CD14-positive monocyte (primary cell): ENCODE data around the gene PADI1. TPM values are rescaled to one million over a fixed set of nuclear protein-coding genes. Genes with fewer than 3 reads are reported as not detected.

Experiments used
- DNase-seq, 3 donors: peaks; one replicate each; pipeline ENCODE4 v3.0.0-alpha.2; 2011 to 2022
- H2AFZ ChIP-seq: 2 replicates; pipeline ENCODE4 v1.6.0; 2012; ENCODE audit warnings: mild to moderate bottlenecking, low read depth, low read length, inconsistent platforms; ENCODE audit not compliant: insufficient read depth, poor library complexity, severe bottlenecking
- H3K27ac ChIP-seq, 2 donors: 1 replicate in 1 of 2; 2 replicates in 1 of 2; pipeline ENCODE4 v1.5.1; 2012 to 2013; ENCODE audit warnings: low read length in 2 of 2, control low read depth in 1 of 2, inconsistent platforms in 1 of 2, low read depth in 1 of 2, mild to moderate bottlenecking in 1 of 2
- H3K27me3 ChIP-seq, 2 donors: one replicate each; pipeline versions ENCODE4 v1.6.0 to v1.6.1; 2011 to 2013; ENCODE audit warnings: low read length in 2 of 2; ENCODE audit not compliant: control insufficient read depth in 2 of 2, insufficient read depth in 2 of 2
- H3K36me3 ChIP-seq, 2 donors: replicated peaks in 1 of 2; 1 replicate in 1 of 2; 2 replicates in 1 of 2; pipeline versions ENCODE4 v1.5.1 to v1.6.1; 2012 to 2013; ENCODE audit warnings: low read length in 2 of 2, control low read depth in 1 of 2, inconsistent platforms in 1 of 2, mild to moderate bottlenecking in 1 of 2; ENCODE audit not compliant: insufficient read depth in 2 of 2, control insufficient read depth in 1 of 2
- H3K4me1 ChIP-seq, 2 donors: 1 replicate in 1 of 2; 2 replicates in 1 of 2; pipeline versions ENCODE4 v1.5.1 to v1.6.1; 2012 to 2013; ENCODE audit warnings: low read length in 2 of 2, control low read depth in 1 of 2, inconsistent platforms in 1 of 2, mild to moderate bottlenecking in 1 of 2, moderate library complexity in 1 of 2; ENCODE audit not compliant: insufficient read depth in 2 of 2, control insufficient read depth in 1 of 2
- H3K4me2 ChIP-seq: replicated peaks from 2 replicates; pipeline ENCODE3; 2012; ENCODE audit warnings: low read length, moderate library complexity, mild to moderate bottlenecking; ENCODE audit not compliant: poor library complexity, severe bottlenecking; ENCODE audit errors: extremely low read depth
- H3K4me3 ChIP-seq, 3 experiments: fragments of 200-600 bp in 1 of 3; sonication (generic) in 1 of 3; replicated peaks in 1 of 3; 1 replicate in 2 of 3; 2 replicates in 1 of 3; pipeline ENCODE4 v1.5.1; 2011 to 2013; ENCODE audit warnings: low read length in 3 of 3, mild to moderate bottlenecking in 3 of 3, control low read depth in 2 of 3, low read depth in 2 of 3, inconsistent platforms in 1 of 3, moderate library complexity in 1 of 3
- H3K79me2 ChIP-seq: 2 replicates; pipeline ENCODE4 v1.6.0; 2012; ENCODE audit warnings: mild to moderate bottlenecking, control low read depth, inconsistent platforms, low read length, moderate library complexity; ENCODE audit not compliant: insufficient read depth
- H3K9ac ChIP-seq: 2 replicates; pipeline ENCODE4 v1.6.0; 2017; ENCODE audit warnings: low read length, mild to moderate bottlenecking; ENCODE audit not compliant: insufficient read depth, poor library complexity, severe bottlenecking
- H3K9me3 ChIP-seq, 2 donors: replicated peaks in 1 of 2; 1 replicate in 1 of 2; 2 replicates in 1 of 2; pipeline versions ENCODE4 v1.5.1 to v1.6.1; 2012 to 2013; ENCODE audit warnings: low read length in 2 of 2, control low read depth in 1 of 2; ENCODE audit not compliant: control insufficient read depth in 1 of 2, insufficient read depth in 1 of 2
- H4K20me1 ChIP-seq: 2 replicates; pipeline ENCODE4 v1.6.0; 2012; ENCODE audit warnings: mild to moderate bottlenecking, low read length, control low read depth, moderate library complexity; ENCODE audit not compliant: insufficient read depth
- H3K27ac Mint-ChIP-seq, 7 donors: one replicate each; pipeline ENCODE4 v1.8.0; 2020; ENCODE audit warnings: mild to moderate bottlenecking in 7 of 7, mixed read lengths in 7 of 7, moderate library complexity in 6 of 7, inconsistent platforms in 2 of 7
- H3K27me3 Mint-ChIP-seq, 3 donors: one replicate each; pipeline ENCODE4 v1.8.0; 2021 to 2022; ENCODE audit warnings: low read depth in 3 of 3, mild to moderate bottlenecking in 3 of 3, mixed read lengths in 3 of 3, moderate library complexity in 3 of 3, inconsistent platforms in 1 of 3
- H3K36me3 Mint-ChIP-seq, 2 donors: one replicate each; pipeline ENCODE4 v1.8.0; 2020; ENCODE audit warnings: mixed read lengths in 2 of 2, inconsistent platforms in 1 of 2, mild to moderate bottlenecking in 1 of 2
- H3K4me1 Mint-ChIP-seq: one replicate; pipeline ENCODE4 v1.8.0; 2020; ENCODE audit warnings: mild to moderate bottlenecking, mixed read lengths
- H3K4me3 Mint-ChIP-seq, 2 donors: one replicate each; pipeline ENCODE4 v1.8.0; 2020; ENCODE audit warnings: mild to moderate bottlenecking in 2 of 2, mixed read lengths in 2 of 2, moderate library complexity in 1 of 2
- H3K9me3 Mint-ChIP-seq, 7 donors: one replicate each; pipeline ENCODE4 v1.8.0; 2020 to 2022; ENCODE audit warnings: mixed read lengths in 7 of 7, mild to moderate bottlenecking in 6 of 7, moderate library complexity in 6 of 7, inconsistent platforms in 2 of 7
- WGBS: methylation state at CpG from one replicate; pipeline ENCODE4 v1.1.5; 2013; ENCODE audit warnings: missing lambda C conversion rate; ENCODE audit not compliant: insufficient coverage; 5-methylcytosine and 5-hydroxymethylcytosine counted together
- intact Hi-C, 2 donors: fragments of 100-400 bp; cut with micrococcal nuclease; formaldehyde crosslinking; loops; one replicate each; pipeline versions ENCODE4 v1.15.0 to v1.15.1; 2023
- polyA plus RNA-seq, 3 donors: library from polyadenylated mRNA; depleted of rRNA in 1 of 3; unstranded in 2 of 3; stranded (reverse) in 1 of 3; fragments of 300-500 nt in 2 of 3; fragments of >200 nt in 1 of 3; fragmentation: Illumina TruSeq in 2 of 3; gene quantifications; 1 replicate in 2 of 3; 2 replicates in 1 of 3; pipeline ENCODE4 v1.2.3, GENCODE V29; 2012 to 2021
- TF ChIP-seq, protein P1 (sequence below): fragments of 200-600 bp; IDR thresholded peaks from one replicate; pipeline ENCODE4 v1.8.0; 2022; ENCODE audit warnings: antibody characterized with exemption, mild to moderate bottlenecking

The PADI1 gene
- polyA plus RNA-seq, 3 donors, result not detected

- H3K36me3 Mint-ChIP-seq, result no peaks in the 10 kb centered on the region
- WGBS, result 2% methylated on average over 6 of the region's 7 CpGs
- DNase-seq, result peak; percentile 65 to 88 (median 73)
- H3K9me3 Mint-ChIP-seq, result no peaks in the 10 kb centered on the region
- intact Hi-C loops, result no loop called here
- H3K4me1 Mint-ChIP-seq, result peaks cover 21% of the 10 kb centered on the region
- Histone ChIP-seq H3K9me3 (no peaks in the 10 kb centered on the region), H4K20me1 (no peaks in the 10 kb centered on the region), H3K4me3 (no peak overlapping the region), H3K9ac (no peak overlapping the region), H3K36me3 (no peaks in the 10 kb centered on the region), H3K79me2 (no peaks in the 10 kb centered on the region), H2AFZ (no peak overlapping the region), H3K4me1 (peaks cover 6 to 23% of the 10 kb centered on the region in 2 donors), H3K27ac (no peak overlapping the region), H3K27me3 (no peaks in the 10 kb centered on the region), H3K4me2 (no peak overlapping the region)
- peak overlapping the region in 1 of 7 donors; percentile 38 for H3K27ac Mint-ChIP-seq
- H3K27me3 Mint-ChIP-seq, result peaks cover 4 to 10% (median 4%) of the 10 kb centered on the region in 3 donors
- TF ChIP-seq, protein P1, sequence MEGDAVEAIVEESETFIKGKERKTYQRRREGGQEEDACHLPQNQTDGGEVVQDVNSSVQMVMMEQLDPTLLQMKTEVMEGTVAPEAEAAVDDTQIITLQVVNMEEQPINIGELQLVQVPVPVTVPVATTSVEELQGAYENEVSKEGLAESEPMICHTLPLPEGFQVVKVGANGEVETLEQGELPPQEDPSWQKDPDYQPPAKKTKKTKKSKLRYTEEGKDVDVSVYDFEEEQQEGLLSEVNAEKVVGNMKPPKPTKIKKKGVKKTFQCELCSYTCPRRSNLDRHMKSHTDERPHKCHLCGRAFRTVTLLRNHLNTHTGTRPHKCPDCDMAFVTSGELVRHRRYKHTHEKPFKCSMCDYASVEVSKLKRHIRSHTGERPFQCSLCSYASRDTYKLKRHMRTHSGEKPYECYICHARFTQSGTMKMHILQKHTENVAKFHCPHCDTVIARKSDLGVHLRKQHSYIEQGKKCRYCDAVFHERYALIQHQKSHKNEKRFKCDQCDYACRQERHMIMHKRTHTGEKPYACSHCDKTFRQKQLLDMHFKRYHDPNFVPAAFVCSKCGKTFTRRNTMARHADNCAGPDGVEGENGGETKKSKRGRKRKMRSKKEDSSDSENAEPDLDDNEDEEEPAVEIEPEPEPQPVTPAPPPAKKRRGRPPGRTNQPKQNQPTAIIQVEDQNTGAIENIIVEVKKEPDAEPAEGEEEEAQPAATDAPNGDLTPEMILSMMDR, result no peak
- no peak overlapping the region for H3K4me3 Mint-ChIP-seq
These were observed 45.7 kb downstream of the PADI1 start for GRCh38 chr1:17250601-17251000.

DNA sequence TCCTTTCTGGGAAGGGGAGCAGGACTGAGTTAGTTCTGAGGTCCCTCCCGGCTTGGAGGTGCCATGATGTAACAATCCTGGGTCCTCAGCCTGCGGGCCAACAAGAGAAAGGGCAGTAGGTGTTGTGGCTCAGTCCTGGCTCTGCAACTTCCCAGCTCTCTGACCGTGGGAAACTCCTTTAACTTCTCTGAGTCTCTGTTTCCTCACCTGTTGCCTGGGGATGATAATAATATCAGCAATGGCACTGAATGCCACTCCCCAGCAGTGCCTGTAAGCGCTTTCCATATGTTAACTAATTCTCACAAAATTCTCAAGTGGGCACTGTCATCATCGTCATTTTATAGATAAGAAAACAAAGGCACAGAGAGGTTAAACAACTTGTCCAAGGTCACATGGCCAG lies 46.3 kb downstream of the PADI1 start:
- Histone ChIP-seq H2AFZ (peak overlapping the region; percentile 26), H3K9me3 (no peaks in the 10 kb centered on the region), H3K4me2 (no peak overlapping the region), H3K27me3 (no peaks in the 10 kb centered on the region), H3K36me3 (no peaks in the 10 kb centered on the region), H4K20me1 (no peaks in the 10 kb centered on the region), H3K27ac (no peak overlapping the region), H3K79me2 (no peaks in the 10 kb centered on the region), H3K9ac (no peak overlapping the region), H3K4me1 (peaks cover 6 to 19% of the 10 kb centered on the region in 2 donors), H3K4me3 (no peak overlapping the region)
- H3K4me1 Mint-ChIP-seq, result peaks cover 25% of the 10 kb centered on the region
- intact Hi-C loops, result no loop called here
- peaks cover 4 to 10% (median 4%) of the 10 kb centered on the region in 3 donors for H3K27me3 Mint-ChIP-seq
- no peaks in the 10 kb centered on the region for H3K9me3 Mint-ChIP-seq
- 90% methylated on average over 5 of the region's 5 CpGs for WGBS
- DNase-seq, result no peak
- no peak overlapping the region for H3K4me3 Mint-ChIP-seq
- H3K27ac Mint-ChIP-seq, result no peak overlapping the region
- TF ChIP-seq, protein P1, result no peak
- H3K36me3 Mint-ChIP-seq, result no peaks in the 10 kb centered on the region
